GM18517 (cell line): ENCODE measurements around the gene PPP4R3A.
"Not testable (repeated sequence)": the region's sequence is repeated elsewhere in the genome, so short reads cannot be mapped to it uniquely, and the experiment has no call there.

Source experiments
- ATAC-seq: cut with Tn5 transposase; IDR thresholded peaks from one replicate; pipeline ENCODE4 v1.9.1; 2021; ENCODE audit warnings: mild to moderate bottlenecking, moderate library complexity; ENCODE audit not compliant: unreplicated experiment

The PPP4R3A gene

GRCh38 chr14:91444335-91445020 lies 65.6 kb downstream of the PPP4R3A start:
- no peak for ATAC-seq

DNA sequence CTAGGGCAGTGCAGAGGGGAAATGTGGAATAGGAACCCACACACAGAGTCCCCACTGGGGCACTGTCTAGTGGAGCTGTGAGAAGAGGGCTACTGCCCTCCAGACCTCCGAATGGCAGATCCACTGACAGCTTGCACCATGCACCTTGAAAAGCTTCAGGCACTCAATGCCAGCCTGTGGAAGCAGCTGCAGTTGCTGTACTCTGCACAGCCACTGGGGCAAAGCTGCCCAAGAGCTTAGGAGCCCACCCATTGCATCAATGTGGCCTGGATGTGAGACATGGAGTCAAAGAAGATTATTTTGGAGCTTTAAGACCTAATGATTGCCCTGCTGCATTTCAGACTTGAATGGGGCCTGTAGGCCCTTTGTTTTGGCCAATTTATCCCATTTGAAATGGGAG lies 70.8 kb downstream of the PPP4R3A start:
- no peak for ATAC-seq

DNA sequence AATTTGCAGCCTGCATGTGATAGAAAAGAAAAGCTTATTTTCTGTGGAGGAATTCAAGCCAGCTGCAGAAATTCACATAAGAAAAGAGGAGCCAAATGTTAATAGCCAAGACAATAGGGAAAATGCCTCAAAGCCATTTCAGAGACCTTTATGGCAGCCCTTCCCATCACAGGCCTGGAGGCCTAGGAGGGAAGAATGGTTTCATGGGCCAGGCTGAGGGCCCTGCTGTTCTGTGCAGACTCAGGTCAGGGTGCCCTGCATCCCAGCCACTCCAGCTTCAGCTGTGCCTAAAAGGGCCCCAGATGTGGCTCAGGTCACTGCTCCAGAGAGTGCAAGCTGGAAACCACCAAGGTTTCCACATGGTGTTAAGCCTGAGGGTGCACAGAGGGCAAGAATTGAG lies 71.3 kb downstream of the PPP4R3A start:
- ATAC-seq: no peak

DNA sequence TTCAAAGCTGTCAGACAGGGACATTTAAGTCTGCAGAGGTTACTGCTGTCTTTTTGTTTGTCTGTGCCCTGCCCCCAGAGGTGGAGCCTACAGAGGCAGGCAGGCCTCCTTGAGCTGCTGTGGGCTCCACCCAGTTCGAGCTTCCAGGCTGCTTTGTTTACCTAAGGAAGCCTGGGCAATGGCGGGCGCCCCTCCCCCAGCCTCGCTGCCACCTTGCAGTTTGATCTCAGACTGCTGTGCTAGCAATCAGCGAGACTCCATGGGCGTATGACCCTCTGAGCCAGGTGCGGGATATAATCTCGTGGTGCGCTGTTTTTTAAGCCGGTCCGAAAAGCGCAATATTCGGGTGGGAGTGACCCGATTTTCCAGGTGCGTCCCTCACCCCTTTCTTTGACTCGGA lies 73.8 kb downstream of the PPP4R3A start:
- not testable (repeated sequence) for ATAC-seq

DNA sequence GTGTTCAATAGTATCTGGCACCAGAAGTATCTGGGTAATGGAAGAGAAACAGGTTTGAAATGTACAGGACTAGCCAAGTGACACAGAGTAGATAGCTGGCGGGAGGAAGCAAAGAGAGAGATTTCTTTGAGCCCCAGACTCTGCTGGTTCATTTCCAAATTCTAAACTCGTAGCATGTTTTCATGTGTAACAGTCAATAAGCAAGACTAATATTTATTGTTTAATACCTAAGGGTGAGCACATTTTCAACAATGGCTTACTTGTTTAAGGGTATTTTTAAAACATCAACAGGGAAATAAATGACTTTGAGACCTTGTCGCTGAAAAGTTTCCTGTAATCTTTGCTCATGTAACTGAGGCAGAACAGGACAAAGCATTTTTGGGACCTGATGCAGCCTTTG lies 80.7 kb downstream of the PPP4R3A start:
- ATAC-seq: no peak

- ATAC-seq: not testable (repeated sequence)
Measured at GRCh38 chr14:91428931-91429330, 81.2 kb downstream of the PPP4R3A start.

DNA sequence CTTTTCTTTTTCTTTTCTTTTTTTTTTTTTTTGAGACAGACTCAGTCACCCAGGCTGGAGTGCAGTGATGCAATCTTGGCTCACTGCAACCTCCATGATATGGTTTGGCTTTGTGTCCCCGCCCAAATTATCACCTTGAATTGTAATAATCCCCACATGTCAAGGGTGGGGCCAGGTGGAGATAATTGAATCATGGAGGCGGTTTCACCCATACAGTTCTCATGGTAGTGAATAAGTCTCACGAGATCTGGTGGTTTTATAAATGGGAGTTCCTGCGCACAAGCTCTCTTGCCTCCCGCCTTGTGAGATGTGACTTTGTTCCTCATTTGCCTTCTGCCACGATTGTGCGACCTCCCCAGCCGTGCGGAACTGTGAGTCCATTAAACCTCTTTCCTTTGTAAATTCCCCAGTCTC lies 84.6 kb downstream of the PPP4R3A start:
- not testable (repeated sequence) for ATAC-seq

GRCh38 chr14:91424813-91425530 lies 85.1 kb downstream of the PPP4R3A start:
- ATAC-seq: no peak

DNA sequence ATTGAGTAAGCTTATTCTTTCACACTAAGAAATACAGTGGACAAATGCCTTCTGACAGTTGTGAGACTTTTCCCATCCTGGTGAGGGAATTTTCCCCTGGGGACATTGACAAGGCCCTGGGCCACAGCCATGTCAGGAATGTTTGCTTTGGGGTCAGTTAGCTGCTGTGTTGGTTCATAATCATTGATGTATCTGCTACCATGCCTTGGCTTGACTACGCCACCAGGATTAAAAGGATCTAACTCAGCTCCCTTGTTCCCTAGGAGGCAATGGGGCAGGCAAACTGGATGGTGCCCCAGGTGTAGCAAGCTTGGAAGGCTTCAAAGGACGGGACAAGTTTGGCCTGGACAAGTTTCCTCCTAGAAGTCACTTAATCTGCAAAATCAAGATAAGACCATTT lies 89.4 kb downstream of the PPP4R3A start:
- ATAC-seq: no peak

DNA sequence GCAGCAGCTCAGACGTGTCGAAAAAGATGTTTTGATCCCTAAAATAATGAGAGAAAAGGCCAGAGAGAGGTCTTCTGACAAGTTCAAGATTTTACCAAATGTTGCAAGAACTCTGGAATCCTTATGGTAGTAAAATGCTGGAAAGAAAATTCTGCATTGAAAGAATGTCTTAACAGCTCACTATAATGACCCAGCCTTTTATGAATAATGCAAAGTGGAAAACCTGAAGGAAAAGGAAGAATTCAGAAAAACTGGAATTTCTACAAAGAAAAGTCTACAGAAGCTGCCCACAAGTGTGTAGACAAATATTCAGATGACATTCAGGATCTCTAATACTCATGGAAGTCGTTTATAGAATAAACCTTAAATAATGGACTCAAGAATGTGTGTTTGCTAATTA lies 90.7 kb downstream of the PPP4R3A start:
- no peak for ATAC-seq

GRCh38 chr14:91419044-91419397 lies 91.1 kb downstream of the PPP4R3A start:
- no peak for ATAC-seq

- peak; percentile 36 for ATAC-seq
Measured at GRCh38 chr14:91418387-91419043, 91.6 kb downstream of the PPP4R3A start.

DNA sequence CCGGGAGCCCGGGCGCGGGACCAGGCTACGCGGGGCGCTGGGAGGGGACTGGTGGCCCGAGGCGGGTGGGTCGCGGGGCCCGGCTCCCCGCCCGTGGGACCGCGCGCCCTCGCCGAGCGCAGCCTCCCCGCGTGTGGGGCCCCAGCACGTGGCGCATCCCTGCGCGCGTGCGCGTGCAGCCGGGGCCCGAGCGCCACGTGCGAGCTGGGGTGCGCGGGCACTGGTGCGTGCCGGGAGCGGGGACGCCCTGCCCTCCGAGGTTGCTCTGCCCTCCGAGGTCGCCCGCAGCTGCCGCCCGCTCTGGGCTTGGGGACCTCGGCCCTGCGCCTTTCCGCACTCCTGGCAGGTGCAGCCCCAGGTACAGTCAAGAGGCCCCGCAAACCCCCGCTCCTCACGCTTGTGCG lies 92.1 kb downstream of the PPP4R3A start:
- peak; percentile 16 for ATAC-seq

DNA sequence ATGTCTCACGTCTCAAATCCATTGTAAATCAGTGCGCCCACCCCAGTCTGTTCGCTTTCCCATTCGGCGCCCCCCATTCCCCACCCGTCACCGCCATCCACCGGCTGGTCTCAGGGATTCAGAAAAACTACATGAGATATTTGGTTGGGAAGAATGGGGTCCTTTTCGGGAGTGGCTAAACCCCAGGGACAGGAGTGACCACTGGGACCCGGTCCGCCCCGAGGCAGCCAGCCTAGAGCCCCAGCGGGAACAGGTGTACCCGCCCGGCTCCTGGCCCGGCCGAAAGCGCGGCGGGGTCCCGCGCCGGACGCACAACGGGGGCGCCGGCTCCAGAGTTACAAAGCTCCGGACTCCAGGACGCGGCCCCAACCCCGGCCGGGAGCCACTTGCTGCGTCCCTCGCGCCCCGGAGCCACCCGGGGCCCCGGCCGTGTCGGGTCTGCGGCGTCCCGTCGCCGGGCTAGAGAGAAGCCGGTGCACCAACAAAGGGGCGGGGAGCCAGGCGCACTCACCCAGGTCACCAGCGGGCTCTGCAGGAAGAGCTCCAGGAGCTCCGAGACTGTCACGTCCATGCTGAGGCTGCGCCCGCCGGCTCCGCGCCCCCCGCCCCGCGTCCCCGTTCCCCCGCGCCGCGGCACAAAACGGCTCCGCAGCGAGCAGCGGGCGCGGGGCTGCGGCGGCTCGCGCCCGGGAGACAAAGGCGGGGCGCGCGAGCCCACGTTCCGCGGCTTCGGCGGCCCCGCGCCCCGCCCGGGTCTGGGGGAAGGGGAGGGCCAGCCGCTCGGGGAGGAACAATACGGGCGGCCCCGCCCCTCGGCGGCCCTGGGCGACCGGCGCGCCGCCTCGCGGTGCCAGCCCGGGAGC lies 92.8 kb downstream of the PPP4R3A start, which contains the start of gene CCDC88C:
CCDC88C (minus strand) TSS at position 701 of the 863 bp plus-strand sequence; CDS start at position 571, 130 bp downstream.
- peak; percentile 40 for ATAC-seq

DNA sequence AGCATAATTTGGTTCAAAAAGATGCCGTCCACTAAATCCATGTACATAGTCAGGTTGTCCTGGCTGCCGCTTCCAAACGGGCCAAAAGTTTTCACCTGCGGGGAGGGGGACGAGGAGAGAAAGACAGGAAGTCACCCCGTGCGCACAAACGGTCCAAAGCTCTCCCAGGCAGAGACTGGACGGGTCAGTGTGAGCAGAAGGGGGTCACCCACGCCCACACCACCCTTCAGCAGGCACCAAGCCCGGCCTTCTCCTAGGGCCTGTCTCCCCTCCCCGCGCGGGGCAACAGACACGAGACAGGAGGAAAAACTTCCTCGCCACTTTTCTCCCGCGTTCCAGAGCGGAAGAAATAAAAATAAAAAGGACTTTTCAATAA lies 93.4 kb downstream of the PPP4R3A start:
- no peak for ATAC-seq

- ATAC-seq: peak; percentile 58
Measured at GRCh38 chr14:91415794-91416743, 94.0 kb downstream of the PPP4R3A start.

DNA sequence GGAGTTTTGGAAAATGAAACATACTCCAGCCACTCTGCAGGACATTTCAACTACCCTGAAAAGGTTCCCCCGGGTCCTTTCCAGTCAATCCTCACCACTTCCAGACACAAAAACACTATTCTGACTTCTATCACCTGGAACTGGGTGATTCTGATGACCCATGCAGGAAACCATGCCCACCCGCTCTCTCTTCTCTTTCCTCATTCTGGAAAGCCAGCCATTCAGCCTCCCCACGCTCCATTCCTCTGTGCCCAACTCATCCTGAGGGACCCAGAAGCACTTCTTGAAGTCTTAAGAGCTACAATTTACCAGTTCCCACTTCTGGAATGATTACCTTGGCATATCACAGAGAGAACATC lies 95.7 kb downstream of the PPP4R3A start:
- no peak for ATAC-seq

- ATAC-seq: no peak
Measured at GRCh38 chr14:91413547-91414474, 96.3 kb downstream of the PPP4R3A start.

DNA sequence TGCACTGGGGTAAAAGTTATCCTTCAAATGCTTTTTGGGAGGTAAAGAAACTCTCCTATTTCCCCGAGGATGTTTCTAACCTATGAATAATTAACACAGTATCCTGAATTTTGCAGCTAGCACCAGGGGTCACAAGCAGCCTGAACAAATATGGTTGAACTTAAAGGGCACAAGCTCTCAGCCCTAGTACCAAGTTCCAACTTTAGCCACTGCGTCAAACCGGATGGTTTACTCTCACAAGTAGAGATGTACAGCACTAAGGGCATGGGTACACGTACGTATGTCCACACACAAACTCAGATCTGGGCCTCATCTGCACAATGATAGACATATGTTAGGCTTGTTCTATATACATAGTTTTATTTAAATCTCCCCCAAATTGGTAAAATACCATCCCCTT lies 97.2 kb downstream of the PPP4R3A start:
- no peak for ATAC-seq
